Activated T-helper 1 cell treated with anti-CD3 and anti-CD28 coated beads, Interleukin-12 subunit alpha, Interleukin-12 subunit beta, Interleukin-2, Interleukin-4 antibody, amounts not matched to agents 30 ng/mL and 10 ng/mL and 1 ng/mL, durations not matched to agents 14 hours and 24 hours and 36 hours (primary cell): ENCODE results near the gene ZNF621. TPM values are rescaled to one million over a fixed set of nuclear protein-coding genes. Genes with fewer than 3 reads are reported as not detected.

ENCODE experiments used
- DNase-seq: peaks from one replicate; pipeline ENCODE4 v3.0.0; 2021; ENCODE audit warnings: low spot score
- H3K27ac Mint-ChIP-seq: one replicate; pipeline ENCODE4 v1.8.0; 2021; ENCODE audit warnings: mild to moderate bottlenecking, mixed read lengths
- H3K27me3 Mint-ChIP-seq: one replicate; pipeline ENCODE4 v1.8.0; 2022; ENCODE audit warnings: mild to moderate bottlenecking, moderate library complexity, mixed read lengths; ENCODE audit not compliant: insufficient read depth
- H3K36me3 Mint-ChIP-seq: one replicate; pipeline ENCODE4 v1.8.0; 2021; ENCODE audit warnings: low read depth, mixed read lengths
- H3K4me1 Mint-ChIP-seq: one replicate; pipeline ENCODE4 v1.8.0; 2021; ENCODE audit warnings: low read depth, mixed read lengths
- H3K4me3 Mint-ChIP-seq: one replicate; pipeline ENCODE4 v1.8.0; 2021; ENCODE audit warnings: mild to moderate bottlenecking, moderate library complexity, mixed read lengths
- H3K9me3 Mint-ChIP-seq: one replicate; pipeline ENCODE4 v1.8.0; 2021; ENCODE audit warnings: mixed read lengths
- intact Hi-C: fragments of 100-400 bp; cut with micrococcal nuclease; formaldehyde crosslinking; loops from one replicate; pipeline ENCODE4 v1.15.1; 2024
- total RNA-seq: library from RNA; stranded (reverse); gene quantifications from 2 replicates; pipeline ENCODE4 v1.2.3, GENCODE V29; 2022

The ZNF621 gene
- total RNA-seq, 1 donor from 2014 or later = 18.3 TPM

GRCh38 chr3:40586901-40587300, 62.1 kb downstream of the ZNF621 start:
- no peak overlapping the region for H3K4me3 Mint-ChIP-seq
- intact Hi-C loops = loop anchor here (10.0 kb wide), 1 partner anchor 648 kb away; no protein-coding TSS in a partner anchor
- no peaks in the 10 kb centered on the region for H3K9me3 Mint-ChIP-seq
- no peak overlapping the region for H3K27ac Mint-ChIP-seq
- DNase-seq = no peak
- no peaks in the 10 kb centered on the region for H3K4me1 Mint-ChIP-seq
- peaks cover 4% of the 10 kb centered on the region for H3K27me3 Mint-ChIP-seq
- no peaks in the 10 kb centered on the region for H3K36me3 Mint-ChIP-seq

DNA sequence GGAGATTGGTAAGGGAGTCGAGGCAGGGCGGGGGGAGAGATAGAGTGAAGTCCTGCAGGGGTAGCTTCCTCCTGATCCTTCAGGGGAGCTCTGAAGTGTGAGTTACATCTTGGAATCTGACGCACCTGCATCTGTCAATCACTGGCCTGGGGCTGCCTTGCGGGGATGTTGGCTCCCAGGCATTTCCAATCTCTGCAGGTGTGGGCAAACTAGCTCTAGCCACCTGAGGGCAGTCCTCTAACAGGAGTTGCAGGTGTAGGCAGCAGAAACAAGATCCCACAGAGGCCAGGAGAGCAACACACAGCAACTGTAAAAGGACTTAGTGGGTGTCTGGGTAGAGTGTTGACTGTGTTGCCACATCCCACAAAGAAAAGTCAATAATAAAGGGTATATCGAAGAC, 63.6 kb downstream of the ZNF621 start:
- Mint-ChIP-seq H3K4me3 (no peak overlapping the region), H3K27ac (no peak overlapping the region), H3K9me3 (no peaks in the 10 kb centered on the region), H3K36me3 (no peaks in the 10 kb centered on the region), H3K27me3 (peaks cover 6% of the 10 kb centered on the region), H3K4me1 (no peaks in the 10 kb centered on the region)
- intact Hi-C loops = loop anchor here (10.0 kb wide), 1 partner anchor 646 kb away; no protein-coding TSS in a partner anchor
- no peak for DNase-seq

Other genes with a start within 250 kb of the ZNF621 start
- 49.1 and 49.6 TPM in 2 replicates for gene EIF1B, start 215.3 kb upstream of the ZNF621 start, total RNA-seq
- not detected in 2 replicates for gene ENTPD3, start 137.8 kb upstream of the ZNF621 start, total RNA-seq
- gene RPL14, start 67.6 kb upstream of the ZNF621 start, total RNA-seq = 2,245 and 2,326 TPM in 2 replicates
- gene ZNF619, start 47.8 kb upstream of the ZNF621 start, total RNA-seq = 7.1 and 8.2 TPM in 2 replicates
- gene ZNF620, start 18.9 kb upstream of the ZNF621 start, total RNA-seq = 5.5 and 6.0 TPM in 2 replicates